CMK (cell line): ENCODE data around the gene WDFY1.
"Not testable (repeated sequence)": the region's sequence is repeated elsewhere in the genome, so short reads cannot be mapped to it uniquely, and the experiment has no call there.

Experiments
- DNase-seq: peaks from one replicate; pipeline ENCODE4 v3.0.0-alpha.2; 2010; ENCODE audit warnings: low read depth

Gene WDFY1

DNA sequence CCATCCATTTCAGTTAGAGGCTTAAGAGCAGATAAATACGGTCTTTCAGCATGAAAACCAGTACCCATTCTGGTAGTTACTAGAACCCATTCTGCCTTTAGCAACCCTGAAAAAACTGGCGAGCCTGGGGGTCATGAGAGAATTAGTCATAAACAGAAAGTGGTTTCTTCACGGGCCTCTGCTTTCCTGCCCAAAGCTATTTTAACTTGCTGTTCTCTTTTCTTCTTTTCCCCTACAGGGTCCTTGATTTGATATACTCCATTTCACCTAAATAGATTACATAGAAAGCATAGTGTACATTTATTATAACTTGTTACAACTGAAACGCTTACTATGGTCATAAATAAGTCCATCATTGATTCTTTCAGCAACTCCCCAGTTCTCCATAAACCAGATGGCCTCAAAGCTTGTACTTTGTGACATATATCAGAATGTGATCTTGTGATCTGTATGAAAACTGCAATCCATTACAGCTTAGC, 48.3 kb downstream of the WDFY1 start:
- no peak for DNase-seq

- DNase-seq = no peak
These were observed 50.2 kb downstream of the WDFY1 start for GRCh38 chr2:223894968-223895367.

- no peak for DNase-seq
These were observed 51.1 kb downstream of the WDFY1 start for GRCh38 chr2:223894009-223894408.

GRCh38 chr2:223890721-223891120, 54.4 kb downstream of the WDFY1 start:
- no peak for DNase-seq

- DNase-seq = no peak
These were observed 55.9 kb downstream of the WDFY1 start for GRCh38 chr2:223889229-223889628.

GRCh38 chr2:223888251-223888650, 56.9 kb downstream of the WDFY1 start:
- no peak for DNase-seq

DNA sequence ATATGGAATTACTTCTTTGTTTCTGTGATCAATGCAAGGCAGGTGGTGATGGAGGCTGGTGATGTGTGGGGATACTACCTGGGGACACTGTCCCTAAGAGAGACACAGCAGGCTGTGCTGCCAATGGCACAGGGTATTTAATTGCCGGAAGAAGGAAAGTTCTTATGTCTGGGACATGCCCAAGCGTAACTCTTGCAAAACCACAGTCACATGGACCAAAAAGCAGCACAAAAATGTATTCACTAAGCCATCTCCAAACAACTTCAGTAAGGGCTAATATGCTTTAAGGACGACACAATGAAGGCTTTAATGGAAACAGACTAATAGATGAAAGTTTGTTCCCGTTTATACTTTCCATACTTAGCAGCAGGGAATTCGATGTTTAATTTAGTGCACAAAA, 58.0 kb downstream of the WDFY1 start:
- DNase-seq = no peak

DNA sequence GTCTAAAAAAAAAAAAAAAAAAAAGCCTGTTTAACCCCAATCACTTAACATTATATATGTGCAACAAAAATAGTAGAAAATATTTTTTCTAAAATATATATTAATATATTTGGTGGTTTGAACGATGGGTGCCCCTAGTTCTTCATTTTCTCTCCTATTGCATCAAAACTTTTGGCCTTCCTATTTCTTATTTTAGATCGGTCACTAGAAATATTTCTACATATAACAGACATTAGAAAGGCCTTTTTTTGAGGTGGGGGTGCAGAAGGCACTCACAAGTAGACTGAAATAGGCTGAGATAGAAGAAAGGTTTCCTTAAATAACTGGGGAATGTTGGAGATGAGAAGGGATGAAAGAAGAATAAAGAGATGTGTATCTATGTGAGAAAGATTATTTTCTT, 58.4 kb downstream of the WDFY1 start:
- no peak for DNase-seq

DNA sequence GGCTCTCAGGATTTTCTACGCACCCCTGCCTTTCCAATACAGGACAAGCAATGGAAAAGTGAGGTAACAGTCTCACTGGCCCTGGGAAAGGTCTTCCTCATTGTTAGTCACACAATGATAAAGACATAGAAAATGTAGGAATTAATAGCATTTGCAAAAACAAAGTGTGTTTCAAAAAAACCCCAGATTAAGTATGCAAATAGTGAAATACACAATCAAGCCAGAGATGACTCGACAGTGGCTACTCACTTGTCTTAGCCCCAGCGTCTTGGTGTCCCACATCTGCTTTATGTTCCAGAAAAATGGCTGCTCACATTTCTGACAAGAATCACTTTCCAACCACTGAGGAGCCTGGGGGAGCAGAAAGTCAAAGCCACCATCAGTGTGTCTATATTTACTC, 60.7 kb downstream of the WDFY1 start:
- no peak for DNase-seq

GRCh38 chr2:223882715-223883114, 62.4 kb downstream of the WDFY1 start:
- no peak for DNase-seq

DNA sequence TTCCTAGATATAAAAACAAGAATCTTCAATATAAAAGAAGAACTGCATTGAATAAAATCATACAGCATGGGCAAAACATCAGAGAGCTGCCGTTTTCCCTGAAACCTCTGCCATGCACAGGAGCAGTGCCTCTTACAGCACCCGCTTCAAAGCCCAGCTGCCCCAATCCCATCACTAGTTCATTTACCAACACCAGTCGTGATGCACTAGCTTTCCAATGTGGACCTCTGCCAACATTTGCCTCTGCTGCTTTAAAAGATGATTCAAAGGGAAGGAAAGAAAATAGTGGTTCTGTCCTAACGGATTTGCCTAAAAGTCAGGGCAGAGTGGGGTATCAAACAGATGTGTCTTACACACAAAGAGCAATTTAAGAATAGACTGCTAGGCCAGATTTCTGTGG, 64.3 kb downstream of the WDFY1 start:
- no peak for DNase-seq

- DNase-seq = no peak
These were observed 67.3 kb downstream of the WDFY1 start for GRCh38 chr2:223877721-223878410.

DNA sequence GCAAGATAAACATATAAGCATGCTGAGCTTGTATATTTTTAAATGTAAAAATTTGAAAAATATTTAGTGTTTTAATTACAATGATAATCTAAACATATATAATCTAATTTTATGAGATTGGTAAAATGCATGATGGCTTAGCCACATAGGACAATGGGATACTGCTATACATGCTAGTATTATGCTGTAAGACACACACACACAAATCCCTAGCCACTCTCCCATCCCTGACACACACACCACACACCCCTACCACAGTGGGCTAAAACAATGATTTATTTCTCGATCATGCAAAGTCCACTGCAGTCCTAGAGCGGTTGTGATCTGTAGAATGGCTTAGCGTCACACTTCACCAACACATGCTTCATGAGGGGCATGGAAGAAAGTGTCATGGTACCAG, 71.5 kb downstream of the WDFY1 start:
- DNase-seq = no peak

- DNase-seq = not testable (repeated sequence)
These were observed 72.4 kb downstream of the WDFY1 start for GRCh38 chr2:223872772-223873171.

- not testable (repeated sequence) for DNase-seq
These were observed 73.5 kb downstream of the WDFY1 start for GRCh38 chr2:223871661-223872060.

GRCh38 chr2:223870840-223871611, 74.1 kb downstream of the WDFY1 start:
- no peak for DNase-seq

DNA sequence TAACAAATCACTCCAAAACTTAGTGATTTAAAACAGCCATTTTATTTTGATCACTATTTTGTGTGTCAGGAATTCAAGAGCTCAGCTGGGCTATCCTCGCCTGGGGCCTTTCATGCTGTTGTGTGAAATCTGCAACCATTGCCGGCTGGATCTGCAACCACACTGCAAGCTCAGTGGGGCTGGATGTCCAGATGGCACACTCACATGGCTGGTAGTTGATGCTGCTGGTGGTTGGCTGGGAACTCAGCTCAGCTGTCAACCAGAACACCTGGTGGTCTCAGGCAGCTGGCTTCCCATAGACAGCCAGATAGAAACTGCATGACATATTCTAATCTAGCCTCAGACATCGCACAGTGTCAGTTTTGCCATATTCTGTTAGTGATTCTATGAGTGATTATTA, 77.1 kb downstream of the WDFY1 start:
- DNase-seq = no peak

DNA sequence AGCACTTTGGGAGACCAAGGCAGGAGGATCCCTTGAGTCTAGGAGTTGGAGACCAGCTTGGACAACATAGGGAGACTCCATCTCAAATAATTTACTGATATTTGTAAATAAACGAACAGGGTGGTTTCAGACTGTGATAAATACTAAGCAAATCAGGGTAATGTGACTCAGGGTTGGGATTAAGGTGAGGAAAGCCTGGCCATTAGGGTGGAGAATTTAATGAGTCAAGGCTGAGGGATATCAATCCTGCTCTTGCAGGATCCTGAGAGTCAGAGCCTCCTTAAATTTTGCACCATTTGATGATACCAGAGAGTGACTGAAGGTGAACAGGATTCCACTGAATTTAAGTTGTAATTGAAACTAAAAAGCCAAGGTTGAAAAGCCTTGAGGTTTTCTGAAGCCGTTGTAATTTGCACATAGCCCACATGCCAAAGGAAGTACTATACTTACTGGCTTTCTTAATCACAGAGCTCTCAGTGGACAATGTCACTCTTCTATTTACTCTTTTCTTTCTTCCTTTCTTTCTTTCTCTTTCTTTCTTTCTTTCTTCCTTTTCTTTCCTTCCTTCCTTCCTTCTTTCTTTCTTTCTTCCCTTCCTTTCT, 79.1 kb downstream of the WDFY1 start:
- DNase-seq = no peak

GRCh38 chr2:223865124-223865523, 80.0 kb downstream of the WDFY1 start:
- DNase-seq = no peak

GRCh38 chr2:223863491-223863890, 81.6 kb downstream of the WDFY1 start:
- no peak for DNase-seq

DNA sequence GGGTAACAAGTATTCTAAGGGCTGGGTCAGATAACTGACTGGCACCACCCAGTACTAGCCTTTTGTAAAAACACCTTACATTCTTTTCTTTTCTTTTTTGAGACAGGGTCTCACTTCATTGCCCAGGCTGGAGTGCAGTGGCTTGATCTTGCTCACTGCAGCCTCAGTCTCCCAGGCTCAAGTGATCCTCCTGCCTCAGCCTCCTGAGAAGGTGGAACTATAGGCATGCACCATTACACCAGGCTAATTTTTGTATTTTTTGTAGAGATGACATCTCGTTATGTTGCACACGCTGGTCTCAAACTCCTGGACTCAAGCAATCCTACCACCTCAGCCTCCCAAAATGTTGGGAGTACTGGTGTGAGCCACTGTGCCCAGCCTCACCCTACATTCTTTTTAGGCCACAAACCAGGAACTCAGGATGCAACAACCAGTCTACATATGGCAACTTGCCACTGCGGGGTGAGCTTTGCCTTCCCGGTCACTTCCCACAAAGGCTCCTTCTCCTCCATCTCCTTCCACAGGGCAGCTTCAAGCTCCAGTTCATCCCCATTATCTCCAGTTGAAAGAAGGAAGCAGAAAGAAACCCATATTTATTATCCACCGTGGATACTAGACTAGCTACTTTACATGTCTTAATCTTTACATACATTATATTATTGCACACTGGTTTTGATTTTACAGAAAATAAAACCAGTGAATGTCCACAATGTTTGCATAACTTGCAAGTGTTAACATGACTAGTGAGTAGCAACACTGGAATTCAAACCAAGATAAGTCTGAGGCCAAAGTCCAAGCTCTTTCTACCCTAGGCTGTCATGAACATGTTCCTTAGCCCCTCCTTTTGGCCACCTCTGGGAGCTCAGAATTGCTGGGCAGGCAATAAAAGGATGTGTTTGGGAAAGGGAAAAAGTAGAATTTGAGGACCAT, 84.1 kb downstream of the WDFY1 start:
- no peak for DNase-seq

DNA sequence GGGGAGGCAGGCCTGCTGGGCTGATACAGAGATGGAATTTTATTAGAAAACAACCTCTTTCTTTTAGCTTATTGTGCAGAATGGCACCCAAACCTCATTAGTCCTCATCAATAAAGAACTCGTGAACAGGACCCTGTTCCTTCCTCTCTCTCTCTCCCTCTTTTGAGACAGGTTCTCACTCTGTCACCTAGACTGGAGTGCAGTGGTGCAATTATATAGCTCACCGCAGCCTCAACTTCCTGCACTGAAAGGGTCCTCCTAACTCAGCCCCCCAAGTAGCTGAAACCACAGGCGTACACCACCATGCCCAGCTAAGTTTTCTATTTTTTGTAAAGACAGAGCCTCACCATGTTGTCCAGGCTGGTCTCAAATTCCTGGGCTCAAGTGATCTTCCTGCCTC, 86.1 kb downstream of the WDFY1 start:
- DNase-seq = no peak
